Upper lobe of left lung (tissue), 6 donors: ENCODE data around the gene IPO4. TPM values are rescaled to one million over a fixed set of nuclear protein-coding genes. Genes with fewer than 3 reads are reported as not detected.
A peak's percentile ranks its signal among the peaks of the same experiment; 100 is the strongest.
"Not testable (repeated sequence)": the region's sequence is repeated elsewhere in the genome, so short reads cannot be mapped to it uniquely, and the experiment has no call there.

Experiments
- ATAC-seq, 2 donors: fragments of 200-7000 bp; cut with Tn5 transposase; one replicate each; pipeline ENCODE4 v1.9.1; 2022; ENCODE audit warnings: mild to moderate bottlenecking in 2 of 2, moderate library complexity in 2 of 2; ENCODE audit not compliant: low FRiP score in 2 of 2
- DNase-seq, 2 donors: peaks; one replicate each; pipeline ENCODE4 v3.0.0-alpha.2; 2019 to 2020
- H3K27ac ChIP-seq, 4 donors: fragments of 200-600 bp; sonication (generic); one replicate each; pipeline ENCODE4 v1.5.1; 2016 to 2019
- H3K27me3 ChIP-seq, 4 donors: fragments of 200-600 bp; sonication (generic); one replicate each; pipeline ENCODE4 v1.5.1; 2017 to 2019
- H3K36me3 ChIP-seq, 4 donors: fragments of 200-600 bp; sonication (generic); one replicate each; pipeline ENCODE4 v1.5.1; 2016 to 2019
- H3K4me1 ChIP-seq, 4 donors: fragments of 200-600 bp; sonication (generic); one replicate each; pipeline ENCODE4 v1.5.1; 2018 to 2019
- H3K4me3 ChIP-seq, 4 donors: fragments of 200-600 bp; sonication (generic); one replicate each; pipeline ENCODE4 v1.5.1; 2017 to 2019; ENCODE audit warnings: mild to moderate bottlenecking in 2 of 4, moderate library complexity in 1 of 4
- H3K9me3 ChIP-seq, 4 donors: fragments of 200-600 bp; sonication (generic); one replicate each; pipeline ENCODE4 v1.5.1; 2018 to 2019
- CTCF ChIP-seq, 6 experiments: fragments of 450-650 bp in 4 of 6; fragments of 200-600 bp in 2 of 6; sonication (generic) in 2 of 6; IDR thresholded peaks; one replicate each; pipeline ENCODE4 v1.5.1; 2016 to 2019; ENCODE audit warnings: antibody characterized with exemption in 6 of 6
- EP300 ChIP-seq, 4 donors: sonication (generic); formaldehyde crosslinking; IDR thresholded peaks; one replicate each; pipeline ENCODE4 v1.5.1; 2017; ENCODE audit warnings: antibody characterized with exemption in 4 of 4, control low read depth in 2 of 4
- POLR2A ChIP-seq, 4 donors: fragments of 450-650 bp; IDR thresholded peaks; one replicate each; pipeline ENCODE4 v1.5.1; 2016 to 2017; ENCODE audit warnings: antibody characterized with exemption in 4 of 4, mild to moderate bottlenecking in 2 of 4
- POLR2AphosphoS5 ChIP-seq, 2 donors: sonication (generic); formaldehyde crosslinking; IDR thresholded peaks; one replicate each; pipeline ENCODE4 v1.5.1; 2017; ENCODE audit warnings: antibody characterized with exemption in 2 of 2
- whole genome bisulfite sequencing, 2 donors: methylation state at CpG; one replicate each; pipeline ENCODE4 v1.1.5; 2017 to 2018; 5-methylcytosine and 5-hydroxymethylcytosine counted together
- total RNA-seq, 6 donors: library from RNA; depleted of rRNA in 4 of 6; stranded (reverse); fragments of >200 nt in 4 of 6; gene quantifications; one replicate each; pipeline versions ENCODE4 v1.1.0 to v1.2.1, GENCODE V29; 2016 to 2021
- donor health status: DM: no; HTN: no; CAD: no; lungs with moderate emphysema.
- donor health status: DM: no; HTN: yes; CAD: no; lungs with severe emphysema.

The IPO4 gene
- total RNA-seq, 6 donors from 2014 or later, result 20.8 to 50.3 (median 35.2) TPM

GRCh38 chr14:24224618-24225071 lies 36.0 kb upstream of the IPO4 start:
- no peak overlapping the region for H3K4me3 ChIP-seq
- WGBS, 2 donors, result 73 to 78% methylated on average over 7 of the region's 7 CpGs
- peak overlapping the region in 1 of 4 donors; percentile 60 for H3K27ac ChIP-seq

GRCh38 chr14:24222987-24223386 lies 34.4 kb upstream of the IPO4 start:
- WGBS, 2 donors, result 100% methylated on average over 3 to 4 of the region's 4 CpGs
- not testable (repeated sequence) for DNase-seq, H3K27me3 ChIP-seq, H3K4me3 ChIP-seq, H3K27ac ChIP-seq, ATAC-seq, H3K4me1 ChIP-seq, H3K9me3 ChIP-seq
- H3K36me3 ChIP-seq, result peaks cover 0 to 13% (median 5%) of the 10 kb centered on the region in 4 donors

More at GRCh38 chr14:24224618-24225071, 36.0 kb upstream of the IPO4 start:
- TF ChIP-seq EP300 (IDR thresholded peaks at IDR 0.05) (no peak), CTCF (IDR thresholded peaks at IDR 0.05) (no peak), POLR2AphosphoS5 (IDR thresholded peaks at IDR 0.05) (no peak), POLR2A (IDR thresholded peaks at IDR 0.05) (no peak)
- Histone ChIP-seq H3K36me3 (peaks cover 0 to 21% (median 3%) of the 10 kb centered on the region in 4 donors), H3K4me1 (peaks cover 0 to 12% (median 4%) of the 10 kb centered on the region in 4 donors), H3K27me3 (no peaks in the 10 kb centered on the region), H3K9me3 (no peaks in the 10 kb centered on the region)
- DNase-seq (no peak), ATAC-seq (no peak)

GRCh38 chr14:24219521-24219920 lies 30.9 kb upstream of the IPO4 start:
- Histone ChIP-seq H3K4me1 (peaks cover 10 to 16% (median 14%) of the 10 kb centered on the region in 4 donors), H3K27ac (no peak overlapping the region), H3K4me3 (no peak overlapping the region), H3K27me3 (no peaks in the 10 kb centered on the region), H3K9me3 (no peaks in the 10 kb centered on the region), H3K36me3 (peaks cover 0 to 10% (median 5%) of the 10 kb centered on the region in 4 donors)
- ATAC-seq (no peak), DNase-seq (no peak)
- TF ChIP-seq POLR2A (IDR thresholded peaks at IDR 0.05), result no peak
- no peak for TF ChIP-seq POLR2AphosphoS5 (IDR thresholded peaks at IDR 0.05)
- no peak for TF ChIP-seq EP300 (IDR thresholded peaks at IDR 0.05)
- TF ChIP-seq CTCF (IDR thresholded peaks at IDR 0.05), result no peak
- 57 to 63% methylated on average over 3 of the region's 3 CpGs for WGBS, 2 donors

- H3K27me3 ChIP-seq, result no peaks in the 10 kb centered on the region
- no peak for DNase-seq
- peaks cover 11 to 18% (median 17%) of the 10 kb centered on the region in 4 donors for H3K4me1 ChIP-seq
- TF ChIP-seq EP300 (IDR thresholded peaks at IDR 0.05) (no peak), POLR2A (IDR thresholded peaks at IDR 0.05) (no peak), POLR2AphosphoS5 (IDR thresholded peaks at IDR 0.05) (no peak), CTCF (IDR thresholded peaks at IDR 0.05) (no peak)
- H3K36me3 ChIP-seq, result peaks cover 0 to 10% (median 5%) of the 10 kb centered on the region in 4 donors
- H3K27ac ChIP-seq, result no peak overlapping the region
- ATAC-seq, result no peak
- H3K9me3 ChIP-seq, result no peaks in the 10 kb centered on the region
- WGBS, 2 donors, result 80 to 85% methylated on average over 4 of the region's 4 CpGs
- H3K4me3 ChIP-seq, result no peak overlapping the region
Measured at GRCh38 chr14:24219080-24219479, 30.5 kb upstream of the IPO4 start.

GRCh38 chr14:24216876-24217275 lies 28.3 kb upstream of the IPO4 start:
- 94 to 100% methylated on average over 1 of the region's 1 CpG for WGBS, 2 donors
- H3K27ac ChIP-seq, ATAC-seq, H3K36me3 ChIP-seq, H3K9me3 ChIP-seq, DNase-seq, H3K27me3 ChIP-seq, H3K4me3 ChIP-seq: not testable (repeated sequence)
- H3K4me1 ChIP-seq, result peaks cover 18 to 34% (median 25%) of the 10 kb centered on the region in 4 donors

GRCh38 chr14:24216345-24216699 lies 27.7 kb upstream of the IPO4 start:
- Histone ChIP-seq H3K27ac (peak overlapping the region; percentile 88 to 91 (median 90)), H3K4me3 (peak overlapping the region in 1 of 4 donors; percentile 70), H3K4me1 (peaks cover 18 to 39% (median 25%) of the 10 kb centered on the region in 4 donors), H3K27me3 (no peaks in the 10 kb centered on the region), H3K36me3 (peaks cover 3 to 11% (median 6%) of the 10 kb centered on the region in 4 donors), H3K9me3 (no peaks in the 10 kb centered on the region)
- DNase-seq (no peak), ATAC-seq (no peak)
- 75 to 92% methylated on average over 2 of the region's 2 CpGs for WGBS, 2 donors
- no peak for TF ChIP-seq EP300 (IDR thresholded peaks at IDR 0.05)
- no peak for TF ChIP-seq POLR2A (IDR thresholded peaks at IDR 0.05)
- TF ChIP-seq POLR2AphosphoS5 (IDR thresholded peaks at IDR 0.05), result no peak
- TF ChIP-seq CTCF (IDR thresholded peaks at IDR 0.05), result no peak
